Endothelial cell of umbilical vein (primary cell): Measurements from ENCODE around the gene PRRC1. TPM values are rescaled to one million over a fixed set of nuclear protein-coding genes. Genes with fewer than 3 reads are reported as not detected.

ENCODE experiments used
- BruUV-seq: library from RNA; stranded (reverse); fragments of 400-500 nt; replicated peaks from 2 replicates; lab custom pipeline; 2021; lab: Mats Ljungman, UMichigan
- CTCF ChIA-PET: fragments of 300-600, 350-600 bp; sonication (Branson Sonifier 250); formaldehyde crosslinking; loops from one replicate; lab custom pipeline; 2021; ENCODE audit warnings: antibody characterized with exemption, inconsistent platforms; lab: Charles Lee
- POLR2A ChIA-PET: fragments of 300-600, 350-600 bp; sonication (Branson Sonifier 250); formaldehyde crosslinking; loops from one replicate; lab custom pipeline; 2021; ENCODE audit warnings: antibody characterized with exemption, inconsistent platforms; lab: Charles Lee
- DNase-seq: peaks from one replicate; pipeline ENCODE4 v3.0.0-alpha.2; 2011; ENCODE audit warnings: low read depth, low spot score
- FAIRE-seq: peaks from 2 replicates; lab custom pipeline; 2011; peaks lifted over from hg19 to GRCh38; lab: Jason Lieb, UNC
- H2AFZ ChIP-seq: 2 replicates; pipeline ENCODE4 v1.6.0; 2012; ENCODE audit warnings: low read depth, low read length, control low read depth, inconsistent platforms
- H3K27ac ChIP-seq: 2 replicates; pipeline ENCODE4 v1.5.1; 2011; ENCODE audit warnings: low read depth, mild to moderate bottlenecking, control low read depth, low read length, moderate library complexity; ENCODE audit not compliant: insufficient read depth
- H3K27me3 ChIP-seq, 2 experiments: 2 replicates each; pipeline versions ENCODE4 v1.6.0 to v1.6.1; 2011; ENCODE audit warnings: low read length in 2 of 2, mixed read lengths in 1 of 2; ENCODE audit not compliant: control insufficient read depth in 2 of 2, insufficient read depth in 2 of 2
- H3K36me3 ChIP-seq, 2 experiments: 2 replicates in 1 of 2; 3 replicates in 1 of 2; pipeline ENCODE4 v1.5.1; 2011; ENCODE audit warnings: low read length in 2 of 2, mild to moderate bottlenecking in 1 of 2, moderate library complexity in 1 of 2; ENCODE audit not compliant: control insufficient read depth in 2 of 2, insufficient read depth in 2 of 2; ENCODE audit errors: extremely low read depth in 1 of 2
- H3K4me1 ChIP-seq: 3 replicates; pipeline ENCODE4 v1.5.1; 2011; ENCODE audit warnings: mild to moderate bottlenecking, low read length; ENCODE audit not compliant: control insufficient read depth, insufficient read depth; ENCODE audit errors: extremely low read depth
- H3K4me2 ChIP-seq: 2 replicates; pipeline ENCODE4 v1.6.1; 2011; ENCODE audit warnings: low read length, control low read depth, mixed read lengths; ENCODE audit not compliant: insufficient read depth
- H3K4me3 ChIP-seq, 3 experiments: fragments of 200-600 bp in 1 of 3; sonication (generic), shearing (Covaris generic) in 1 of 3; replicated peaks in 1 of 3; 2 replicates each; pipeline ENCODE4 v1.5.1; 2011 to 2016; ENCODE audit warnings: control low read depth in 3 of 3, low read length in 3 of 3, mild to moderate bottlenecking in 2 of 3, inconsistent platforms in 1 of 3, low read depth in 1 of 3, moderate library complexity in 1 of 3; ENCODE audit not compliant: insufficient read depth in 1 of 3
- H3K79me2 ChIP-seq: 2 replicates; pipeline ENCODE4 v1.6.0; 2012; ENCODE audit warnings: low read length, inconsistent platforms; ENCODE audit not compliant: control insufficient read depth, insufficient read depth
- H3K9ac ChIP-seq: replicated peaks from 2 replicates; pipeline ENCODE3; 2011; ENCODE audit warnings: low read length, control low read depth; ENCODE audit not compliant: insufficient read depth; ENCODE audit errors: extremely low read depth
- H3K9me1 ChIP-seq: replicated peaks from 3 replicates; pipeline ENCODE4 v1.6.0; 2011; ENCODE audit warnings: mild to moderate bottlenecking, low read length; ENCODE audit not compliant: control insufficient read depth, insufficient read depth; ENCODE audit errors: extremely low read depth
- H3K9me3 ChIP-seq: replicated peaks from 2 replicates; pipeline ENCODE4 v1.5.1; 2012; ENCODE audit warnings: low read length, inconsistent platforms; ENCODE audit not compliant: control insufficient read depth, insufficient read depth
- H4K20me1 ChIP-seq: replicated peaks from 2 replicates; pipeline ENCODE3; 2011; ENCODE audit warnings: mild to moderate bottlenecking, low read length; ENCODE audit not compliant: control insufficient read depth, insufficient read depth; ENCODE audit errors: extremely low read depth
- EZH2 ChIP-seq: IDR thresholded peaks from 2 replicates; pipeline ENCODE4 v1.6.1; 2012; ENCODE audit warnings: borderline replicate concordance, low read depth, mild to moderate bottlenecking, moderate library complexity, low read length, inconsistent platforms; ENCODE audit not compliant: severe bottlenecking
- FOS ChIP-seq: IDR thresholded peaks from 2 replicates; pipeline ENCODE4 v1.6.1; 2011; ENCODE audit warnings: mild to moderate bottlenecking, low read length, moderate library complexity, borderline replicate concordance; ENCODE audit not compliant: insufficient read depth
- GATA2 ChIP-seq: IDR thresholded peaks from 2 replicates; pipeline ENCODE4 v1.7.0; 2011; ENCODE audit warnings: low read depth, mild to moderate bottlenecking, moderate library complexity, mixed read lengths, low read length; ENCODE audit not compliant: insufficient read length, insufficient read depth
- JUN ChIP-seq: IDR thresholded peaks from 2 replicates; pipeline ENCODE4 v1.6.1; 2011; ENCODE audit warnings: borderline replicate concordance, low read depth; ENCODE audit not compliant: insufficient read length, insufficient read depth
- MAX ChIP-seq: IDR thresholded peaks from 2 replicates; pipeline ENCODE4 v1.6.1; 2011; ENCODE audit not compliant: insufficient read depth, insufficient read length
- MYC ChIP-seq: IDR thresholded peaks from one replicate; pipeline ENCODE4 v1.6.1; 2011; ENCODE audit warnings: mild to moderate bottlenecking, low read depth, low read length
- POLR2A ChIP-seq: IDR thresholded peaks from 2 replicates; pipeline ENCODE4 v1.6.1; 2012; ENCODE audit warnings: low read depth, mild to moderate bottlenecking, control low read depth, low read length
- POLR2AphosphoS5 ChIP-seq: IDR thresholded peaks from 2 replicates; pipeline ENCODE4 v1.6.1; 2012; ENCODE audit warnings: low read depth, mild to moderate bottlenecking, control low read depth, low read length, moderate library complexity; ENCODE audit not compliant: insufficient read depth
- dilution Hi-C: fragments of 300-500 bp; cut with MboI; formaldehyde crosslinking; loops from one replicate; pipeline ENCODE4 v1.15.0; 2019; ENCODE audit warnings: low sequenced_read_pairs; ENCODE audit not compliant: extremely low pct_ligation_motif_present
- intact Hi-C: fragments of 100-400 bp; cut with micrococcal nuclease; formaldehyde crosslinking; loops from one replicate; pipeline ENCODE4 v1.10.0; 2022
- polyA plus RNA-seq, 4 experiments: library from polyadenylated mRNA; depleted of rRNA in 3 of 4; stranded (reverse) in 3 of 4; unstranded in 1 of 4; fragments of >200 nt; gene quantifications; 2 replicates each; pipeline versions ENCODE4 v1.2.1 to v1.2.3, GENCODE V29; 2011 to 2012; ENCODE audit warnings: missing spikeins in 1 of 4
- total RNA-seq: library from RNA; stranded (reverse); gene quantifications from 2 replicates; pipeline ENCODE4 v1.2.3, GENCODE V29; 2021
- TF ChIP-seq, protein P1 (sequence below), 2 donors: IDR thresholded peaks; 1 replicate in 1 of 2; 2 replicates in 1 of 2; pipeline ENCODE4 v1.5.1; 2011; ENCODE audit warnings: low read length in 2 of 2, mild to moderate bottlenecking in 2 of 2, moderate library complexity in 2 of 2, control low read depth in 1 of 2, inconsistent platforms in 1 of 2, low read depth in 1 of 2; ENCODE audit not compliant: insufficient read depth in 1 of 2; ENCODE audit errors: extremely low read depth in 1 of 2

PRRC1 gene
- total and polyA plus RNA-seq, 2 donors (not counting 3 experiments of a cell fraction or from before 2014, with no cell fraction given), result 64.4 to 77.6 TPM

DNA sequence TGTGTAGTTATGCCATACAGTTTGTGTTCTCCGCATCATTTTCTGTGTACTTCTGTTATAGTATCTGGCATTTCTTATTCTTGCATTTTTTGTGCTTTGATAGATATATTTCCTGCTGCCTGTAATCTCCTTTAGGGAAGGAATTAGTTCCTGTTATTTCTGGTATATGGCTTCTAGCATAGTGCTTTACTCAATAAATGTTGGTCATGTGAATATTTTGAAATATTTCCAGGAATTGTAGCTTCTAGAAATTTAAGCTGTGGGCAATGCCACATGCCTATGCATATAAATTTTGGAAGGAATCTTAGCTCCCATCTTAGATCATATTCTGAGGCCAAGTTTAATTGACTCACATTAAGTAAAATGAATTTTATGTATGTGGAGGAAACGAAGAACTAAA is 11.5 kb upstream of the PRRC1 start:
- Histone ChIP-seq H3K9ac (no peak overlapping the region), H2AFZ (no peak overlapping the region), H3K4me3 (no peak overlapping the region), H3K4me1 (no peaks in the 10 kb centered on the region), H3K27me3 (peaks cover 20 to 26% of the 10 kb centered on the region in 2 experiments), H3K36me3 (no peaks in the 10 kb centered on the region), H4K20me1 (no peaks in the 10 kb centered on the region), H3K9me3 (no peaks in the 10 kb centered on the region), H3K4me2 (no peak overlapping the region), H3K79me2 (no peaks in the 10 kb centered on the region), H3K9me1 (no peaks in the 10 kb centered on the region), H3K27ac (no peak overlapping the region)
- TF ChIP-seq EZH2 (no peak), POLR2A (no peak), MAX (no peak), JUN (no peak), FOS (no peak), MYC (no peak), POLR2AphosphoS5 (no peak), GATA2 (no peak)
- TF ChIP-seq, protein P1, sequence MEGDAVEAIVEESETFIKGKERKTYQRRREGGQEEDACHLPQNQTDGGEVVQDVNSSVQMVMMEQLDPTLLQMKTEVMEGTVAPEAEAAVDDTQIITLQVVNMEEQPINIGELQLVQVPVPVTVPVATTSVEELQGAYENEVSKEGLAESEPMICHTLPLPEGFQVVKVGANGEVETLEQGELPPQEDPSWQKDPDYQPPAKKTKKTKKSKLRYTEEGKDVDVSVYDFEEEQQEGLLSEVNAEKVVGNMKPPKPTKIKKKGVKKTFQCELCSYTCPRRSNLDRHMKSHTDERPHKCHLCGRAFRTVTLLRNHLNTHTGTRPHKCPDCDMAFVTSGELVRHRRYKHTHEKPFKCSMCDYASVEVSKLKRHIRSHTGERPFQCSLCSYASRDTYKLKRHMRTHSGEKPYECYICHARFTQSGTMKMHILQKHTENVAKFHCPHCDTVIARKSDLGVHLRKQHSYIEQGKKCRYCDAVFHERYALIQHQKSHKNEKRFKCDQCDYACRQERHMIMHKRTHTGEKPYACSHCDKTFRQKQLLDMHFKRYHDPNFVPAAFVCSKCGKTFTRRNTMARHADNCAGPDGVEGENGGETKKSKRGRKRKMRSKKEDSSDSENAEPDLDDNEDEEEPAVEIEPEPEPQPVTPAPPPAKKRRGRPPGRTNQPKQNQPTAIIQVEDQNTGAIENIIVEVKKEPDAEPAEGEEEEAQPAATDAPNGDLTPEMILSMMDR (IDR thresholded peaks at IDR 0.05; ENCODE audit: extremely low read depth in 1 of 2, insufficient read depth in 1 of 2, low read depth in 1 of 2, low read length in 2 of 2), result no peak
- FAIRE-seq, result no peak
- no TSS peak for BruUV-seq
- ChIA-PET POLR2A (no interaction called here), CTCF (interaction anchor here (4.7 kb wide), 1 partner anchor 13 kb away, joined by 33 read pairs; no protein-coding TSS in a partner anchor)
- no peak for DNase-seq
- intact Hi-C loops, result loop anchor here (1.0 kb wide), 1 partner anchor 26 kb away; no protein-coding TSS in a partner anchor
- dilution Hi-C loops, result no loop called here
